Measurements from ENCODE around the gene STOX2.

STOX2 gene

GRCh38 chr4:183924362-183925044 is 19.4 kb downstream of the STOX2 start:
- ChIA-PET POLR2A (no interaction called here), CTCF (no interaction called here)
- DNase-seq (ENCODE audit: extremely low spot score), result no peak
- TF ChIP-seq SUZ12 (IDR thresholded peaks at IDR 0.05) (no peak), FOXA1 (IDR thresholded peaks at IDR 0.05) (no peak)

GRCh38 chr4:183926950-183927349 is 21.8 kb downstream of the STOX2 start:
- POLR2A ChIA-PET, result no interaction called here
- TF ChIP-seq LEF1 (IDR thresholded peaks at IDR 0.05; ENCODE audit: borderline replicate concordance) (no peak), FOXK2 (IDR thresholded peaks at IDR 0.05) (no peak), BHLHE40 (IDR thresholded peaks at IDR 0.05; ENCODE audit: borderline replicate concordance) (no peak), HDGF (IDR thresholded peaks at IDR 0.05; ENCODE audit: borderline replicate concordance) (no peak), NFRKB (IDR thresholded peaks at IDR 0.05) (no peak), SUZ12 (IDR thresholded peaks at IDR 0.05) (no peak), PKNOX1 (IDR thresholded peaks at IDR 0.05) (no peak), ELF4 (IDR thresholded peaks at IDR 0.05) (no peak), CTBP1 (IDR thresholded peaks at IDR 0.05; ENCODE audit: borderline replicate concordance) (no peak), FOXA1 (IDR thresholded peaks at IDR 0.05) (no peak), FOXM1 (IDR thresholded peaks at IDR 0.05; ENCODE audit: borderline replicate concordance) (no peak)
- no peak for DNase-seq (ENCODE audit: extremely low spot score)
- CTCF ChIA-PET, result no interaction called here

- ChIA-PET POLR2A (interaction anchor here (1.2 kb wide), 1 partner anchor 28 kb away, joined by 3 read pairs; no protein-coding TSS in a partner anchor), CTCF (interaction anchor here (1.8 kb wide), 1 partner anchor 167 kb away, joined by 5 read pairs; no protein-coding TSS in a partner anchor)
- no peak for DNase-seq (ENCODE audit: extremely low spot score)
- TF ChIP-seq NFRKB (IDR thresholded peaks at IDR 0.05) (no peak), L3MBTL2 (conservative IDR thresholded peaks at IDR 0.05) (no peak), TARDBP (IDR thresholded peaks at IDR 0.05) (no peak), LEF1 (IDR thresholded peaks at IDR 0.05; ENCODE audit: borderline replicate concordance) (no peak), ZNF384 (IDR thresholded peaks at IDR 0.05) (no peak), PKNOX1 (IDR thresholded peaks at IDR 0.05) (no peak), BHLHE40 (IDR thresholded peaks at IDR 0.05; ENCODE audit: borderline replicate concordance) (no peak), CTBP1 (IDR thresholded peaks at IDR 0.05; ENCODE audit: borderline replicate concordance) (no peak), ARNT (IDR thresholded peaks at IDR 0.05) (no peak), SP1 (IDR thresholded peaks at IDR 0.05) (no peak), FOXK2 (IDR thresholded peaks at IDR 0.05) (no peak), HDGF (IDR thresholded peaks at IDR 0.05; ENCODE audit: borderline replicate concordance) (no peak), SUZ12 (IDR thresholded peaks at IDR 0.05) (no peak), ELF4 (IDR thresholded peaks at IDR 0.05) (no peak), FOXM1 (IDR thresholded peaks at IDR 0.05; ENCODE audit: borderline replicate concordance) (no peak), FOXA1 (IDR thresholded peaks at IDR 0.05) (no peak)
Measured at GRCh38 chr4:183932576-183932975, 27.5 kb downstream of the STOX2 start.

- ChIA-PET POLR2A (no interaction called here), CTCF (interaction anchor here (0.6 kb wide), 1 partner anchor 48 kb away, joined by 3 read pairs; no protein-coding TSS in a partner anchor)
- DNase-seq (ENCODE audit: extremely low spot score), result no peak
- TF ChIP-seq L3MBTL2 (conservative IDR thresholded peaks at IDR 0.05) (no peak), ELF4 (IDR thresholded peaks at IDR 0.05) (no peak), SUZ12 (IDR thresholded peaks at IDR 0.05) (no peak), PKNOX1 (IDR thresholded peaks at IDR 0.05) (no peak), TARDBP (IDR thresholded peaks at IDR 0.05) (no peak), LEF1 (IDR thresholded peaks at IDR 0.05; ENCODE audit: borderline replicate concordance) (no peak), SP1 (IDR thresholded peaks at IDR 0.05) (no peak), ZNF384 (IDR thresholded peaks at IDR 0.05) (no peak), ARNT (IDR thresholded peaks at IDR 0.05) (no peak), BHLHE40 (IDR thresholded peaks at IDR 0.05; ENCODE audit: borderline replicate concordance) (no peak), FOXA1 (IDR thresholded peaks at IDR 0.05) (no peak), CTBP1 (IDR thresholded peaks at IDR 0.05; ENCODE audit: borderline replicate concordance) (no peak), FOXM1 (IDR thresholded peaks at IDR 0.05; ENCODE audit: borderline replicate concordance) (no peak)
Measured at GRCh38 chr4:183934761-183935160, 29.7 kb downstream of the STOX2 start.

- no peak for TF ChIP-seq CTBP1 (IDR thresholded peaks at IDR 0.05; ENCODE audit: borderline replicate concordance)
- CTCF ChIA-PET, result no interaction called here
- POLR2A ChIA-PET, result no interaction called here
- no peak for DNase-seq (ENCODE audit: extremely low spot score)
Measured at GRCh38 chr4:183935355-183936005, 30.4 kb downstream of the STOX2 start.

- ChIA-PET POLR2A (no interaction called here), CTCF (no interaction called here)
- TF ChIP-seq PKNOX1 (IDR thresholded peaks at IDR 0.05) (no peak), L3MBTL2 (conservative IDR thresholded peaks at IDR 0.05) (no peak), TARDBP (IDR thresholded peaks at IDR 0.05) (no peak), ARNT (IDR thresholded peaks at IDR 0.05) (no peak)
- no peak for DNase-seq (ENCODE audit: extremely low spot score)
Measured at GRCh38 chr4:183936047-183936446, 30.9 kb downstream of the STOX2 start.

Data from HEK293T (cell line).